HepG2 (cell line): Measurements from ENCODE around the gene IL24. TPM values are rescaled to one million over a fixed set of nuclear protein-coding genes. Genes with fewer than 3 reads are reported as not detected.

ENCODE experiments used
- AKAP8 ChIP-seq: sonication (generic); formaldehyde crosslinking; IDR thresholded peaks from 2 replicates; pipeline ENCODE4 v1.5.1; 2020; ENCODE audit warnings: mild to moderate bottlenecking, missing genetic modification reagents
- ATRX ChIP-seq: sonication (generic); formaldehyde crosslinking; IDR thresholded peaks from 2 replicates; pipeline ENCODE4 v1.4.0; 2020; ENCODE audit warnings: missing genetic modification reagents, borderline replicate concordance
- CCDC6 ChIP-seq: sonication (generic); formaldehyde crosslinking; IDR thresholded peaks from 2 replicates; pipeline ENCODE4 v1.8.1; 2022; ENCODE audit warnings: mild to moderate bottlenecking, missing genetic modification reagents, moderate library complexity
- E2F5 ChIP-seq: sonication (generic); formaldehyde crosslinking; conservative IDR thresholded peaks from 2 replicates; pipeline ENCODE4 v1.4.0; 2020; ENCODE audit warnings: missing genetic modification reagents
- ELF3 ChIP-seq: IDR thresholded peaks from 2 replicates; pipeline ENCODE4 v1.6.1; 2016; ENCODE audit warnings: missing genetic modification reagents, missing compliant biosample characterization
- GATAD2A ChIP-seq: IDR thresholded peaks from 2 replicates; pipeline ENCODE4 v1.6.1; 2016
- HDAC2 ChIP-seq: sonication (generic); formaldehyde crosslinking; IDR thresholded peaks from 2 replicates; pipeline ENCODE4 v1.4.0; 2020; ENCODE audit warnings: missing genetic modification reagents
- HNF1B ChIP-seq: sonication (generic); formaldehyde crosslinking; IDR thresholded peaks from 2 replicates; pipeline ENCODE4 v1.5.1; 2020; ENCODE audit warnings: mild to moderate bottlenecking, moderate library complexity, missing genetic modification reagents
- JARID2 ChIP-seq: sonication (generic); formaldehyde crosslinking; IDR thresholded peaks from 2 replicates; pipeline ENCODE4 v1.8.1; 2023; ENCODE audit warnings: missing genetic modification reagents, inconsistent platforms; ENCODE audit not compliant: insufficient replicate concordance
- KMT2A ChIP-seq: sonication (generic); formaldehyde crosslinking; IDR thresholded peaks from 2 replicates; pipeline ENCODE4 v1.4.0; 2020; ENCODE audit warnings: missing genetic modification reagents
- MYNN ChIP-seq: sonication (generic); formaldehyde crosslinking; IDR thresholded peaks from 2 replicates; pipeline ENCODE4 v1.4.0; 2020; ENCODE audit warnings: mild to moderate bottlenecking, low read depth, missing genetic modification reagents
- PHF21A ChIP-seq: sonication (generic); formaldehyde crosslinking; IDR thresholded peaks from 2 replicates; pipeline ENCODE4 v1.5.0; 2020; ENCODE audit warnings: mild to moderate bottlenecking, missing genetic modification reagents
- SALL2 ChIP-seq: sonication (generic); formaldehyde crosslinking; IDR thresholded peaks from 2 replicates; pipeline ENCODE4 v1.8.1; 2023; ENCODE audit warnings: mild to moderate bottlenecking, missing genetic modification reagents, inconsistent platforms
- SMAD1 ChIP-seq: sonication (generic); formaldehyde crosslinking; IDR thresholded peaks from 2 replicates; pipeline ENCODE4 v1.4.0; 2020; ENCODE audit warnings: missing genetic modification reagents, low read depth, mild to moderate bottlenecking, borderline replicate concordance
- TAF1 ChIP-seq: sonication (generic); formaldehyde crosslinking; IDR thresholded peaks from 2 replicates; pipeline ENCODE4 v1.4.0; 2020; ENCODE audit warnings: missing genetic modification reagents
- TCF7 ChIP-seq: sonication (generic); IDR thresholded peaks from 2 replicates; pipeline ENCODE4 v1.6.1; 2016; ENCODE audit warnings: antibody characterized with exemption, low read depth
- XRCC5 ChIP-seq: fragments of 200-400 bp; formaldehyde crosslinking; optimal IDR thresholded peaks from 2 replicates; pipeline ENCODE3; 2017; ENCODE audit warnings: mild to moderate bottlenecking, low read length
- ZBTB20 ChIP-seq: sonication (generic); formaldehyde crosslinking; IDR thresholded peaks from 2 replicates; pipeline ENCODE4 v1.8.1; 2023; ENCODE audit warnings: missing genetic modification reagents, low read depth, mild to moderate bottlenecking, borderline replicate concordance
- ZBTB34 ChIP-seq: sonication (generic); formaldehyde crosslinking; IDR thresholded peaks from 2 replicates; pipeline ENCODE4 v1.8.0; 2022; ENCODE audit warnings: mild to moderate bottlenecking, missing genetic modification reagents
- ZNF232 ChIP-seq: sonication (generic); formaldehyde crosslinking; IDR thresholded peaks from 2 replicates; pipeline ENCODE4 v1.4.0; 2020; ENCODE audit warnings: missing genetic modification reagents, borderline replicate concordance
- ZNF552 ChIP-seq: sonication (generic); formaldehyde crosslinking; IDR thresholded peaks from 2 replicates; pipeline ENCODE4 v1.9.0; 2022; ENCODE audit warnings: missing genetic modification reagents, mild to moderate bottlenecking, borderline replicate concordance
- ZNF644 ChIP-seq: IDR thresholded peaks from 2 replicates; pipeline ENCODE4 v1.6.1; 2016; ENCODE audit warnings: low read depth
- ZNF710 ChIP-seq: sonication (generic); formaldehyde crosslinking; IDR thresholded peaks from 2 replicates; pipeline ENCODE4 v1.5.0; 2020; ENCODE audit warnings: mild to moderate bottlenecking, missing genetic modification reagents, borderline replicate concordance
- ZNF746 ChIP-seq: sonication (generic); formaldehyde crosslinking; IDR thresholded peaks from 2 replicates; pipeline ENCODE4 v1.8.0; 2022; ENCODE audit warnings: mild to moderate bottlenecking, missing genetic modification reagents
- polyA plus RNA-seq, 8 experiments: library from polyadenylated mRNA; depleted of rRNA in 3 of 8; stranded (reverse) in 7 of 8; unstranded in 1 of 8; fragments of >200 nt; fragmentation: Illumina TruSeq in 4 of 8; extraction: Trizol in 4 of 8; gene quantifications; 2 replicates each; pipeline versions ENCODE4 v1.2.1 to v1.2.3, GENCODE V29; 2011 to 2016; ENCODE audit warnings: low read depth in 4 of 8, missing spikeins in 1 of 8, mixed read lengths in 1 of 8; ENCODE audit not compliant: insufficient read depth in 1 of 8
- total RNA-seq, 5 experiments: library from RNA; depleted of rRNA; stranded (reverse); fragments of >200 nt; fragmentation: Illumina TruSeq; extraction: Trizol; gene quantifications; 2 replicates each; pipeline ENCODE4 v1.2.3, GENCODE V29; 2016; ENCODE audit warnings: low read depth in 1 of 5

IL24 gene
- total and polyA plus RNA-seq, 2 of the 13 experiments (the other 11 are each of a cell fraction or from before 2014, with no cell fraction given) = not detected

GRCh38 chr1:206951318-206952100 lies 54.3 kb downstream of the IL24 start (continued):
- peak; percentile 70 for TF ChIP-seq ZNF644 (CRISPR knock-in tag)
- no peak for TF ChIP-seq ATRX
- peak; percentile 93 for TF ChIP-seq HNF1B (CRISPR knock-in tag)
- TF ChIP-seq ZBTB20 (CRISPR knock-in tag) = 0 out of 2 replicates have a peak, but pooled peaks have one; percentile 26
- no peak for TF ChIP-seq JARID2 (CRISPR knock-in tag)
- TF ChIP-seq HDAC2 = peak; percentile 21; the same call in 1 of the 2 replicates
- peak; percentile 40 for TF ChIP-seq GATAD2A (CRISPR knock-in tag)
- no peak for TF ChIP-seq AKAP8
- 0 out of 2 replicates have a peak, but pooled peaks have one; percentile 17 for TF ChIP-seq ZNF710 (CRISPR knock-in tag)
- peak; percentile 9; the same call in 1 of the 2 replicates for TF ChIP-seq TAF1 (CRISPR knock-in tag)
- peak; percentile 19 for TF ChIP-seq XRCC5
- TF ChIP-seq SMAD1 (CRISPR knock-in tag) = no peak
- TF ChIP-seq KMT2A = peak; percentile 17; the same call in 1 of the 2 replicates
- TF ChIP-seq ZNF552 (CRISPR knock-in tag) = no peak
- no peak for TF ChIP-seq SALL2 (CRISPR knock-in tag)
- 0 out of 2 replicates have a peak, but pooled peaks have one; percentile 24 for TF ChIP-seq CCDC6 (CRISPR knock-in tag)
- 0 out of 2 replicates have a peak, but pooled peaks have one; percentile 30 for TF ChIP-seq PHF21A
- TF ChIP-seq ZNF232 (CRISPR knock-in tag) = peak; percentile 80; the same call in 1 of the 2 replicates
- TF ChIP-seq MYNN = no peak
- TF ChIP-seq TCF7 = no peak
- no peak for TF ChIP-seq ZNF746
- no peak for TF ChIP-seq E2F5
- peak; percentile 53; the same call in 1 of the 2 replicates for TF ChIP-seq ELF3
- TF ChIP-seq ZBTB34 (CRISPR knock-in tag) = peak; percentile 74; the same call in 1 of the 2 replicates
